ENCODE data around the gene TRAPPC4. TPM values are rescaled to one million over a fixed set of nuclear protein-coding genes. Genes with fewer than 3 reads are reported as not detected.

The TRAPPC4 gene
- total and polyA plus RNA-seq, 2 experiments from 2014 or later, result 96.1 to 175 TPM

DNA sequence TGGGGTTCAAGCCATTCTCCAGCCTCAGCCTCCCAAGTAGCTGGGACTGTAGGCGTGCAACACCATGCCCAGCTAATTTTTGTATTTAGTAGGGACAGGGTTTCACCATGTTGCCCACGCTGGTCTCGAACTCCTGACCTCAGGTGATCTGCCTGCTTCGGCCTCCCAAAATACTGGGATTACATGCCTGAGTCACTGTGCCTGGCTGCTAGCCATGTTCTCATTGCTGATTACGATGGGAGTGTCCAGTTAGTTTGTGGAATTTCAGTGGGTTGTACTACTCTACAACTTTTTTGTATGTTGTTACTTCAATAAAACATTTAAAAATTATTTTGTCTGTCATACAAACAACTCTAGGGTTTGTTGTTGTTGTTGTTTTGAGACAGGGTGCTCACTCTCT, 44.2 kb downstream of the TRAPPC4 start:
- H3K36me3 ChIP-seq (replicated peaks; ENCODE audit: insufficient read depth, low read depth), result no peaks in the 10 kb centered on the region
- peaks cover 27% of the 10 kb centered on the region for H3K79me2 ChIP-seq
- no peak overlapping the region for H3K4me2 ChIP-seq
- no peak overlapping the region for H3K4me3 ChIP-seq
- H2AFZ ChIP-seq, result no peak overlapping the region
- H3K9me2 ChIP-seq (replicated peaks; ENCODE audit: insufficient read depth), result no peaks in the 10 kb centered on the region
- H3K9me3 ChIP-seq (ENCODE audit: low read depth), result no peaks in the 10 kb centered on the region
- H4K20me1 ChIP-seq (ENCODE audit: insufficient read depth, poor library complexity, severe bottlenecking), result no peaks in the 10 kb centered on the region
- no peaks in the 10 kb centered on the region for H3K27me3 ChIP-seq
- TF ChIP-seq, protein P1, sequence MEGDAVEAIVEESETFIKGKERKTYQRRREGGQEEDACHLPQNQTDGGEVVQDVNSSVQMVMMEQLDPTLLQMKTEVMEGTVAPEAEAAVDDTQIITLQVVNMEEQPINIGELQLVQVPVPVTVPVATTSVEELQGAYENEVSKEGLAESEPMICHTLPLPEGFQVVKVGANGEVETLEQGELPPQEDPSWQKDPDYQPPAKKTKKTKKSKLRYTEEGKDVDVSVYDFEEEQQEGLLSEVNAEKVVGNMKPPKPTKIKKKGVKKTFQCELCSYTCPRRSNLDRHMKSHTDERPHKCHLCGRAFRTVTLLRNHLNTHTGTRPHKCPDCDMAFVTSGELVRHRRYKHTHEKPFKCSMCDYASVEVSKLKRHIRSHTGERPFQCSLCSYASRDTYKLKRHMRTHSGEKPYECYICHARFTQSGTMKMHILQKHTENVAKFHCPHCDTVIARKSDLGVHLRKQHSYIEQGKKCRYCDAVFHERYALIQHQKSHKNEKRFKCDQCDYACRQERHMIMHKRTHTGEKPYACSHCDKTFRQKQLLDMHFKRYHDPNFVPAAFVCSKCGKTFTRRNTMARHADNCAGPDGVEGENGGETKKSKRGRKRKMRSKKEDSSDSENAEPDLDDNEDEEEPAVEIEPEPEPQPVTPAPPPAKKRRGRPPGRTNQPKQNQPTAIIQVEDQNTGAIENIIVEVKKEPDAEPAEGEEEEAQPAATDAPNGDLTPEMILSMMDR (IDR thresholded peaks at IDR 0.05; ENCODE audit: poor library complexity), result no peak
- no peak for TF ChIP-seq EZH2 (IDR thresholded peaks at IDR 0.05; ENCODE audit: borderline replicate concordance)
- TF ChIP-seq EZH2phosphoT487 (IDR thresholded peaks at IDR 0.05; ENCODE audit: low read depth, severe bottlenecking, unreplicated experiment), result no peak
- DNase-seq (ENCODE audit: low spot score), result no peak
- H3K27ac ChIP-seq, result no peak overlapping the region
- WGBS (ENCODE audit: low lambda C conversion rate, missing lambda C conversion rate), result 84% methylated on average over 5 of the region's 5 CpGs
- H3K4me1 ChIP-seq (ENCODE audit: insufficient read depth), result peaks cover 9% of the 10 kb centered on the region

DNA sequence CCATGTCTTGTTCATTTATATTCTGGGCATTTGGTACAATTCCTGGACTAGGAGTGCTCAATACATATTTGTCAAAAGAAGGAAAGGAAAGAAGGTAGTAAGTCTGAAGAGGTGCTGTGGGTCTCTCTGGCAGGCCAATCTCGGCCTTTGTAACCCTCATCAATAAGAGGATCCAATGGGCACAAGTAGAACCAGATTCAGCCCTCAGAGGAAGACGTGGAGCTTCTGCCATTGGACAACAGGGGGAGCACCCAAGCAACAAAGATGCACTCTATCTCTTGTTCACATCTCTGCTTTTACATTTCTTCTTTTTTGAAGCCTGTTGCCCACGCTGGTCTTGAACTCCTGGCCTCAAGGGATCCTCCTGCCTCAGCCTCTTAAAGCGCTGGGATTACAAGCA, 46.8 kb downstream of the TRAPPC4 start:
- Histone ChIP-seq H4K20me1 (ENCODE audit: insufficient read depth, poor library complexity, severe bottlenecking) (no peaks in the 10 kb centered on the region), H3K4me1 (ENCODE audit: insufficient read depth) (peaks cover 3% of the 10 kb centered on the region), H3K79me2 (peaks cover 41% of the 10 kb centered on the region), H3K9me3 (ENCODE audit: low read depth) (no peaks in the 10 kb centered on the region), H3K27ac (no peak overlapping the region), H3K4me2 (no peak overlapping the region), H3K36me3 (replicated peaks; ENCODE audit: insufficient read depth, low read depth) (no peaks in the 10 kb centered on the region), H2AFZ (no peak overlapping the region), H3K9me2 (replicated peaks; ENCODE audit: insufficient read depth) (no peaks in the 10 kb centered on the region), H3K4me3 (no peak overlapping the region), H3K27me3 (no peaks in the 10 kb centered on the region)
- WGBS (ENCODE audit: low lambda C conversion rate, missing lambda C conversion rate), result 70% methylated on average over 4 of the region's 4 CpGs
- no peak for TF ChIP-seq EZH2 (IDR thresholded peaks at IDR 0.05; ENCODE audit: borderline replicate concordance)
- TF ChIP-seq, protein P1 (IDR thresholded peaks at IDR 0.05; ENCODE audit: poor library complexity), result peak; percentile 15
- DNase-seq (ENCODE audit: low spot score), result no peak

DNA sequence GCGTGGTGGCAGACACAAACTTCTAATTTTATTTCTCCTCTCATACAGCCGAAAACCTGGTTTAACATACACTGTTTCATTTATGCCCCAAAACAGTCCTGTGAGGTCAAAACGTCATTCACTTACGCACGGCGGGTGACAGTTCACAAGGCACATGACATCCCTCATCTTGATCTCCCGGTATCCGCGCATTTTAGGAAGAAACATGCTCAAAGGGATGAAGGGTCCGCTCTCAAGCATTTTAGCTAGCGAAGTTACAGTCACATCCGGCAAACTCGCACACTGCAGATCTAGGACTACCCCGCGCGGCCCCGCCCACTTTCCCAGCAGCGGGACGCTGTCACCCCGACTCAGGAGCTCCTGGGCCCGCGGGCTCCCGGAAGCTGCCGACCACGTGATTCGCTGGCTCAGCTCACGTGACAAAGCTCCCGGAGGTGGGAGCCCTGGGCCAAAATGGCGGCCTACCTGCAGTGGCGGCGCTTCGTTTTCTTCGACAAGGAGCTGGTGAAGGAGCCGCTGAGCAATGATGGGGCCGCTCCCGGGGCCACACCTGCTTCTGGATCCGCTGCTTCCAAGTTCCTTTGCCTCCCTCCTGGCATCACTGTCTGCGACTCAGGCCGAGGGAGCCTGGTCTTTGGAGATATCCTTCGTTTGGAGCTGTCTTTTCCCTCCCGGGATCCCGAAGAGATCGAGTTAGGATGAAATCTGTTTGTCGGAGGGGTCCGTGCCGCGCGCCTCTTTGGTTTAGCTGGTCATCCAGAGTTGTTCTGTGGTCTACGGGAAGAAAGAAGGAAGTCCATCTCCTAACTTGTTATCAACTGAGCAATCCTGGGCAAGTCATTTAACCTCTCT, 49.0 kb downstream of the TRAPPC4 start, which contains the start of gene VPS11:
Gene VPS11, plus strand, starts transcription at position 448 of the 852 bp plus-strand sequence. Its CDS starts 6 bp downstream, at position 454.
- Histone ChIP-seq H3K27me3 (no peaks in the 10 kb centered on the region), H3K27ac (peak within 1 kb of the TSS; percentile 76), H3K36me3 (replicated peaks; ENCODE audit: insufficient read depth, low read depth) (no peaks in the 10 kb centered on the region), H4K20me1 (ENCODE audit: insufficient read depth, poor library complexity, severe bottlenecking) (no peaks in the 10 kb centered on the region), H3K79me2 (peaks cover 41% of the 10 kb centered on the region), H3K9me3 (ENCODE audit: low read depth) (no peaks in the 10 kb centered on the region), H3K4me1 (ENCODE audit: insufficient read depth) (peaks cover 3% of the 10 kb centered on the region), H3K4me2 (peak within 1 kb of the TSS; percentile 77), H3K4me3 (peak within 1 kb of the TSS; percentile 50), H3K9me2 (replicated peaks; ENCODE audit: insufficient read depth) (no peaks in the 10 kb centered on the region), H2AFZ (peak within 1 kb of the TSS; percentile 79)
- DNase-seq (ENCODE audit: low spot score), result peak; percentile 99
- 1% methylated on average over 49 of the region's 49 CpGs for WGBS (ENCODE audit: low lambda C conversion rate, missing lambda C conversion rate)
- TF ChIP-seq, protein P1 (IDR thresholded peaks at IDR 0.05; ENCODE audit: poor library complexity), result no peak
- no peak for TF ChIP-seq EZH2phosphoT487 (IDR thresholded peaks at IDR 0.05; ENCODE audit: low read depth, severe bottlenecking, unreplicated experiment)
- TF ChIP-seq EZH2 (IDR thresholded peaks at IDR 0.05; ENCODE audit: borderline replicate concordance), result no peak

Small RNAs within 50 kb of the gene (microRNA-seq; reads per million reads assigned to microRNA genes)
- gene MIR3656, result not detected

Small RNAs within 50 kb of the gene (small RNA-seq; reads per million reads assigned to genes)
- gene AP003392.2, result not detected
- not detected for gene RF00017
- not detected for gene RF00019

Other genes with a start within 250 kb of the TRAPPC4 start
- gene DDX6, start 227.6 kb upstream of the TRAPPC4 start, total RNA-seq, result 111 and 122 TPM in 2 replicates
- 16.4 and 17.3 TPM in 2 replicates for gene DDX6, start 227.6 kb upstream of the TRAPPC4 start, polyA plus RNA-seq
- not detected in 2 replicates for gene CXCR5, start 134.9 kb upstream of the TRAPPC4 start, total RNA-seq
- gene CXCR5, start 134.9 kb upstream of the TRAPPC4 start, polyA plus RNA-seq, result 0.11 and 0.29 TPM in 2 replicates
- gene BCL9L, start 92.8 kb upstream of the TRAPPC4 start, total RNA-seq, result 7.8 and 25.3 TPM in 2 replicates
- 18.0 and 18.1 TPM in 2 replicates for gene BCL9L, start 92.8 kb upstream of the TRAPPC4 start, polyA plus RNA-seq
- gene UPK2, start 62.5 kb upstream of the TRAPPC4 start, total RNA-seq, result 2.2 and 3.6 TPM in 2 replicates
- gene UPK2, start 62.5 kb upstream of the TRAPPC4 start, polyA plus RNA-seq, result 55.3 and 101 TPM in 2 replicates
- gene FOXR1, start 47.0 kb upstream of the TRAPPC4 start, total RNA-seq, result not detected in 2 replicates
- gene FOXR1, start 47.0 kb upstream of the TRAPPC4 start, polyA plus RNA-seq, result 0.41 TPM in 1 of 2 replicates, not detected in the other
- gene CENATAC, start 20.6 kb upstream of the TRAPPC4 start, total RNA-seq, result 26.2 and 28.2 TPM in 2 replicates
- gene CENATAC, start 20.6 kb upstream of the TRAPPC4 start, polyA plus RNA-seq, result 22.6 and 24.5 TPM in 2 replicates
- 1,502 and 1,568 TPM in 2 replicates for gene RPS25, start 423 bp upstream of the TRAPPC4 start, total RNA-seq
- 1,058 and 1,100 TPM in 2 replicates for gene RPS25, start 423 bp upstream of the TRAPPC4 start, polyA plus RNA-seq
- gene SLC37A4, start 12.1 kb downstream of the TRAPPC4 start, total RNA-seq, result 68.0 and 87.4 TPM in 2 replicates
- 63.5 and 82.3 TPM in 2 replicates for gene SLC37A4, start 12.1 kb downstream of the TRAPPC4 start, polyA plus RNA-seq
- gene HYOU1, start 38.4 kb downstream of the TRAPPC4 start, total RNA-seq, result 168 and 197 TPM in 2 replicates
- gene HYOU1, start 38.4 kb downstream of the TRAPPC4 start, polyA plus RNA-seq, result 122 and 125 TPM in 2 replicates
- gene VPS11, start 49.1 kb downstream of the TRAPPC4 start, total RNA-seq, result 31.8 and 36.9 TPM in 2 replicates
- 26.5 and 31.8 TPM in 2 replicates for gene VPS11, start 49.1 kb downstream of the TRAPPC4 start, polyA plus RNA-seq
- gene HMBS, start 66.1 kb downstream of the TRAPPC4 start, total RNA-seq, result 10.9 and 11.9 TPM in 2 replicates
- 34.5 and 37.7 TPM in 2 replicates for gene HMBS, start 66.1 kb downstream of the TRAPPC4 start, polyA plus RNA-seq
- 27.5 and 28.1 TPM in 2 replicates for gene DPAGT1, start 83.1 kb downstream of the TRAPPC4 start, total RNA-seq
- gene DPAGT1, start 83.1 kb downstream of the TRAPPC4 start, polyA plus RNA-seq, result 76.2 and 82.7 TPM in 2 replicates
- gene C2CD2L, start 88.6 kb downstream of the TRAPPC4 start, total RNA-seq, result 5.2 and 9.7 TPM in 2 replicates
- 7.4 and 10.2 TPM in 2 replicates for gene C2CD2L, start 88.6 kb downstream of the TRAPPC4 start, polyA plus RNA-seq
- gene HINFP, start 102.8 kb downstream of the TRAPPC4 start, total RNA-seq, result 10.9 and 25.3 TPM in 2 replicates
- 16.4 and 19.8 TPM in 2 replicates for gene HINFP, start 102.8 kb downstream of the TRAPPC4 start, polyA plus RNA-seq
- not detected in 2 replicates for gene ABCG4, start 130.3 kb downstream of the TRAPPC4 start, total RNA-seq
- gene ABCG4, start 130.3 kb downstream of the TRAPPC4 start, polyA plus RNA-seq, result 0.45 and 0.99 TPM in 2 replicates
- gene NLRX1, start 150.0 kb downstream of the TRAPPC4 start, total RNA-seq, result 12.5 and 13.3 TPM in 2 replicates
- 9.4 and 10.0 TPM in 2 replicates for gene NLRX1, start 150.0 kb downstream of the TRAPPC4 start, polyA plus RNA-seq
- 12.7 and 27.0 TPM in 2 replicates for gene NHERF4, start 166.7 kb downstream of the TRAPPC4 start, total RNA-seq
- 26.5 and 32.8 TPM in 2 replicates for gene NHERF4, start 166.7 kb downstream of the TRAPPC4 start, polyA plus RNA-seq
- gene CBL, start 187.6 kb downstream of the TRAPPC4 start, total RNA-seq, result 12.1 and 15.6 TPM in 2 replicates
- gene CBL, start 187.6 kb downstream of the TRAPPC4 start, polyA plus RNA-seq, result 4.6 and 6.6 TPM in 2 replicates

Data from hepatocyte (in vitro differentiated cells).